IMR-90 (cell line): ENCODE data around the gene TBX4. TPM values are rescaled to one million over a fixed set of nuclear protein-coding genes. Genes with fewer than 3 reads are reported as not detected.

Source experiments
- ATAC-seq: fragments of 200-7000 bp; cut with Tn5 transposase; 2 replicates; pipeline ENCODE4 v1.9.1; 2020; ENCODE audit warnings: low read depth, mild to moderate bottlenecking, moderate library complexity
- BruUV-seq: library from RNA; stranded (reverse); fragments of 400-500 nt; replicated peaks from 2 replicates; lab custom pipeline; 2021; lab: Mats Ljungman, UMichigan
- CTCF ChIA-PET: fragments of 300-600 bp; formaldehyde crosslinking; extraction: SDS; loops from one replicate; lab custom pipeline; 2021; ENCODE audit warnings: antibody characterized with exemption; lab: Yijun Ruan, JAX
- POLR2A ChIA-PET: fragments of 300-600 bp; sonication (Branson Sonifier 250); formaldehyde crosslinking; loops from one replicate; lab custom pipeline; 2022; ENCODE audit warnings: antibody characterized with exemption; ENCODE audit not compliant: unreplicated experiment; lab: Charles Lee
- DNase-seq: peaks from one replicate; pipeline ENCODE4 v3.0.0; 2013
- H2AFZ ChIP-seq: replicated peaks from 2 replicates; pipeline ENCODE3; 2013; ENCODE audit warnings: low read length, mild to moderate bottlenecking; ENCODE audit not compliant: poor library complexity
- H2AK5ac ChIP-seq: 2 replicates; pipeline ENCODE4 v1.6.1; 2013; ENCODE audit warnings: low read depth, low read length, inconsistent platforms
- H2AK9ac ChIP-seq: replicated peaks from 2 replicates; pipeline ENCODE3; 2013; ENCODE audit warnings: mild to moderate bottlenecking, low read depth, low read length, moderate library complexity; ENCODE audit not compliant: poor library complexity
- H2BK120ac ChIP-seq: 2 replicates; pipeline ENCODE4 v1.6.1; 2013; ENCODE audit warnings: low read depth, low read length, inconsistent platforms
- H2BK15ac ChIP-seq: 3 replicates; pipeline ENCODE4 v1.6.1; 2013; ENCODE audit warnings: low read depth, low read length, inconsistent platforms
- H2BK20ac ChIP-seq: 2 replicates; pipeline ENCODE4 v1.6.1; 2013; ENCODE audit warnings: low read depth, mild to moderate bottlenecking, inconsistent platforms, low read length, moderate library complexity
- H2BK5ac ChIP-seq: 2 replicates; pipeline ENCODE4 v1.6.1; 2013; ENCODE audit warnings: mild to moderate bottlenecking, low read depth, low read length, inconsistent platforms; ENCODE audit not compliant: poor library complexity, severe bottlenecking
- H3K14ac ChIP-seq: replicated peaks from 2 replicates; pipeline ENCODE4 v1.6.1; 2013; ENCODE audit warnings: low read depth, low read length, inconsistent platforms
- H3K18ac ChIP-seq: 2 replicates; pipeline ENCODE4 v1.6.1; 2013; ENCODE audit warnings: low read depth, low read length, control low read depth
- H3K23ac ChIP-seq: 2 replicates; pipeline ENCODE4 v1.6.1; 2013; ENCODE audit warnings: low read depth, low read length, inconsistent platforms
- H3K27ac ChIP-seq: 2 replicates; pipeline ENCODE4 v1.5.1; 2013; ENCODE audit warnings: mild to moderate bottlenecking, control low read depth, low read length; ENCODE audit not compliant: insufficient read depth
- H3K27me3 ChIP-seq: 2 replicates; pipeline ENCODE4 v1.6.1; 2013; ENCODE audit warnings: low read length; ENCODE audit not compliant: control insufficient read depth, insufficient read depth
- H3K36me3 ChIP-seq: 2 replicates; pipeline ENCODE4 v1.6.1; 2013; ENCODE audit warnings: low read length, mixed read lengths; ENCODE audit not compliant: control insufficient read depth, insufficient read depth
- H3K4ac ChIP-seq: 2 replicates; pipeline ENCODE4 v1.6.1; 2013; ENCODE audit warnings: low read depth, low read length, inconsistent platforms
- H3K4me1 ChIP-seq: 2 replicates; pipeline ENCODE4 v1.6.1; 2013; ENCODE audit warnings: low read length, mixed read lengths; ENCODE audit not compliant: control insufficient read depth, insufficient read depth
- H3K4me2 ChIP-seq: 2 replicates; pipeline ENCODE4 v1.6.1; 2013; ENCODE audit warnings: low read depth, mild to moderate bottlenecking, control low read depth, low read length, moderate library complexity
- H3K4me3 ChIP-seq: 2 replicates; pipeline ENCODE4 v1.5.1; 2013; ENCODE audit warnings: low read depth, mild to moderate bottlenecking, control low read depth, low read length, moderate library complexity; ENCODE audit not compliant: insufficient read depth
- H3K56ac ChIP-seq: 2 replicates; pipeline ENCODE4 v1.6.1; 2013; ENCODE audit warnings: low read length, inconsistent platforms; ENCODE audit not compliant: insufficient read depth; ENCODE audit errors: extremely low read depth
- H3K79me1 ChIP-seq, 2 experiments: 2 replicates each; pipeline ENCODE4 v1.6.1; 2013; ENCODE audit warnings: low read length in 2 of 2, inconsistent platforms in 1 of 2, low read depth in 1 of 2
- H3K9ac ChIP-seq: 2 replicates; pipeline ENCODE4 v1.6.1; 2013; ENCODE audit warnings: low read depth, low read length, control low read depth
- H3K9me1 ChIP-seq: 2 replicates; pipeline ENCODE4 v1.6.1; 2013; ENCODE audit warnings: low read length, inconsistent platforms; ENCODE audit not compliant: insufficient read depth
- H3K9me3 ChIP-seq: 2 replicates; pipeline ENCODE4 v1.6.1; 2013; ENCODE audit warnings: low read length; ENCODE audit not compliant: control insufficient read depth, insufficient read depth
- H4K20me1 ChIP-seq: 2 replicates; pipeline ENCODE4 v1.6.1; 2013; ENCODE audit warnings: low read length, inconsistent platforms; ENCODE audit not compliant: insufficient read depth
- H4K5ac ChIP-seq: 2 replicates; pipeline ENCODE4 v1.6.1; 2013; ENCODE audit warnings: mild to moderate bottlenecking, low read depth, low read length, control low read depth
- H4K8ac ChIP-seq, 2 experiments: 2 replicates each; pipeline ENCODE4 v1.6.1; 2013; ENCODE audit warnings: low read depth in 2 of 2, low read length in 2 of 2, control low read depth in 1 of 2, inconsistent platforms in 1 of 2
- H4K91ac ChIP-seq: 2 replicates; pipeline ENCODE4 v1.6.1; 2013; ENCODE audit warnings: low read depth, low read length, inconsistent platforms; ENCODE audit not compliant: insufficient read depth
- BHLHE40 ChIP-seq: fragments of 150-350 bp; IDR thresholded peaks from 2 replicates; pipeline ENCODE4 v1.6.1; 2016; ENCODE audit warnings: mild to moderate bottlenecking, low read depth, low read length
- CEBPB ChIP-seq: IDR thresholded peaks from 2 replicates; pipeline ENCODE4 v1.6.1; 2012; ENCODE audit warnings: low read depth, low read length, improper control_type of control experiment
- MAZ ChIP-seq: IDR thresholded peaks from 2 replicates; pipeline ENCODE4 v1.6.1; 2012; ENCODE audit warnings: low read depth, mild to moderate bottlenecking, low read length, improper control_type of control experiment, moderate library complexity, borderline replicate concordance
- MXI1 ChIP-seq: IDR thresholded peaks from 2 replicates; pipeline ENCODE4 v1.6.1; 2012; ENCODE audit warnings: low read depth, mild to moderate bottlenecking, low read length, moderate library complexity, borderline replicate concordance
- POLR2A ChIP-seq: IDR thresholded peaks from 2 replicates; pipeline ENCODE4 v1.6.1; 2012; ENCODE audit warnings: mild to moderate bottlenecking, low read depth, low read length
- RAD21 ChIP-seq: IDR thresholded peaks from 2 replicates; pipeline ENCODE4 v1.6.1; 2012; ENCODE audit warnings: low read length, improper control_type of control experiment
- SMC3 ChIP-seq: fragments of 150-350 bp; IDR thresholded peaks from 2 replicates; pipeline ENCODE4 v1.6.1; 2016; ENCODE audit warnings: low read depth, mild to moderate bottlenecking, antibody characterized with exemption, low read length, moderate library complexity
- WGBS, 2 experiments: methylation state at CpG; one replicate each; pipeline versions ENCODE4 v1.1.5 to v1.1.7; 2013; ENCODE audit warnings: missing lambda C conversion rate in 2 of 2; ENCODE audit not compliant: insufficient read length in 1 of 2; ENCODE audit errors: extremely low coverage in 2 of 2; 5-methylcytosine and 5-hydroxymethylcytosine counted together
- dilution Hi-C: fragments of 300-500 bp; cut with HindIII; formaldehyde crosslinking; loops from one replicate; pipeline ENCODE4 v1.14.3; 2018; ENCODE audit warnings: low sequenced_read_pairs; ENCODE audit not compliant: unreplicated experiment
- in situ Hi-C: fragments of 300-500 bp; cut with MboI; formaldehyde crosslinking; loops from 3 replicates; pipeline ENCODE4 v1.14.3; 2019; ENCODE audit warnings: low sequenced_read_pairs, inconsistent platforms, mixed read lengths
- intact Hi-C: fragments of 100-400 bp; cut with micrococcal nuclease; formaldehyde crosslinking; loops from 2 replicates; pipeline ENCODE4 v1.10.0; 2022
- polyA plus RNA-seq, 3 experiments: library from polyadenylated mRNA; depleted of rRNA; stranded (reverse); fragments of >200 nt; gene quantifications; 2 replicates each; pipeline ENCODE4 v1.2.3, GENCODE V29; 2012; ENCODE audit warnings: low replicate concordance in 1 of 3
- total RNA-seq: library from RNA; depleted of rRNA; stranded (reverse); fragments of >200 nt; gene quantifications from 2 replicates; pipeline ENCODE4 v1.2.3, GENCODE V29; 2012
- TF ChIP-seq, protein P1 (sequence below): conservative IDR thresholded peaks from 2 replicates; pipeline ENCODE4 v1.5.1; 2012; ENCODE audit warnings: mild to moderate bottlenecking, low read depth, low read length, improper control_type of control experiment

TBX4 gene
- total and polyA plus RNA-seq, 2 of the 4 experiments (the other 2 are of a cell fraction), result 0.05 TPM; not detected in 1

DNA sequence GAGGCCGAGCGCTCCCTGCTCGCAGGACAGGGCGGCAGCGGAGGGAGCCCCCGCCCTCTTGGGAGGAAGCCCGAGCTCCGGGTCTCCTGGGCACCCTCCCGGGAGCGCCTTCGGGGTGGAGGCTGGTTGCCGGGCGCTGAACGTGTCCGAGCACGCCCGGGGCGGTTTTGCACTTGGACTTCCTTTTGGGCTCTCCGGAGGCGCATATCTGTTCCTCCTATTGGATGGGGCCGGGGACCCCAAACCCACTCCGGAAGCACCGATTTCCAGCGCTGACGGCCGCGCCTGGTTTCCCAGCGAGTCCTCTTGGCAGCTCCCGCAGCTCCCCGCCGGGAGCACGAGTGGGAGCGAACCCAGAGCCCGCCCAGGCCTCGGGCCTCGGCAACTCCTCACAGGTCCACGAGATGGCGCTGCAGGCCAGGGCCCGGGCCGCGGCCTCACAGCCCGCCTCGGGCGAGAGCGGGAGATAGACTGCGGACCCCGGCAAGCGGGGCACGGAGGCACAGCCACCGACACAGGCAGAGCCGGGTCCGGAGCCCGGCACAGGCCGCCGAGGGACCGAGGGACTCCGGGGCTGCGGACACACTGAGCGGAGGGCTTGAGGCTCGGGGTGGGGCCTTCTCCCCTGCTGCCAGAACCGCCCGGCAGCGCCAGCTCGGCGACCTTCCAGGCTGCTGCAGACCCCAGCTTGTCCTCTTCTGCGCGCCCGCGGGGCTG is 39.9 kb upstream of the TBX4 start:
- ATAC-seq, result peak; percentile 44
- peak; percentile 44; the same call in 1 of the 2 replicates for TF ChIP-seq MXI1
- TF ChIP-seq RAD21, result peak; percentile 98
- peak; percentile 63 for TF ChIP-seq POLR2A
- TF ChIP-seq CEBPB, result no peak
- peak; percentile 83 for TF ChIP-seq SMC3
- no peak for TF ChIP-seq MAZ
- TF ChIP-seq, protein P1, sequence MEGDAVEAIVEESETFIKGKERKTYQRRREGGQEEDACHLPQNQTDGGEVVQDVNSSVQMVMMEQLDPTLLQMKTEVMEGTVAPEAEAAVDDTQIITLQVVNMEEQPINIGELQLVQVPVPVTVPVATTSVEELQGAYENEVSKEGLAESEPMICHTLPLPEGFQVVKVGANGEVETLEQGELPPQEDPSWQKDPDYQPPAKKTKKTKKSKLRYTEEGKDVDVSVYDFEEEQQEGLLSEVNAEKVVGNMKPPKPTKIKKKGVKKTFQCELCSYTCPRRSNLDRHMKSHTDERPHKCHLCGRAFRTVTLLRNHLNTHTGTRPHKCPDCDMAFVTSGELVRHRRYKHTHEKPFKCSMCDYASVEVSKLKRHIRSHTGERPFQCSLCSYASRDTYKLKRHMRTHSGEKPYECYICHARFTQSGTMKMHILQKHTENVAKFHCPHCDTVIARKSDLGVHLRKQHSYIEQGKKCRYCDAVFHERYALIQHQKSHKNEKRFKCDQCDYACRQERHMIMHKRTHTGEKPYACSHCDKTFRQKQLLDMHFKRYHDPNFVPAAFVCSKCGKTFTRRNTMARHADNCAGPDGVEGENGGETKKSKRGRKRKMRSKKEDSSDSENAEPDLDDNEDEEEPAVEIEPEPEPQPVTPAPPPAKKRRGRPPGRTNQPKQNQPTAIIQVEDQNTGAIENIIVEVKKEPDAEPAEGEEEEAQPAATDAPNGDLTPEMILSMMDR, result peak; percentile 98
- TF ChIP-seq BHLHE40, result peak; percentile 33; the same call in 1 of the 2 replicates
- Histone ChIP-seq H3K4me2 (peak overlapping the region; percentile 80), H3K56ac (peak overlapping the region; percentile 62), H3K27ac (peak overlapping the region; percentile 91), H2BK120ac (peak overlapping the region; percentile 88), H4K5ac (peak overlapping the region; percentile 62), H3K18ac (peak overlapping the region; percentile 68), H3K9me1 (no peaks in the 10 kb centered on the region; the same call in 1 of the 2 replicates), H4K20me1 (peaks cover 22% of the 10 kb centered on the region), H2AFZ (peak overlapping the region; percentile 98), H4K91ac (peak overlapping the region; percentile 70), H2BK15ac (peak overlapping the region; percentile 34; the same call in 1 of the 3 replicates), H3K23ac (peak overlapping the region; percentile 88), H2BK20ac (no peak overlapping the region), H3K14ac (peak overlapping the region; percentile 64), H3K79me1 (peaks cover 9 to 46% of the 10 kb centered on the region in 2 experiments; a peak in 3 of 4 replicates), H3K4me1 (peaks cover 40% of the 10 kb centered on the region), H3K9me3 (no peaks in the 10 kb centered on the region), H2AK9ac (peak overlapping the region; percentile 94), H2BK5ac (peak overlapping the region; percentile 94), H4K8ac (peak overlapping the region; percentile 84 to 95), H3K4me3 (peak overlapping the region; percentile 66), H3K36me3 (peaks cover 18% of the 10 kb centered on the region), H3K9ac (peak overlapping the region; percentile 81), H2AK5ac (peak overlapping the region; percentile 95; the same call in 1 of the 2 replicates), H3K27me3 (no peaks in the 10 kb centered on the region), H3K4ac (peak overlapping the region; percentile 99)
- intact Hi-C loops (loop anchor here (1.0 to 5.0 kb wide), 3 partner anchors 139 to 655 kb away; partner anchors contain the start of gene MED13), dilution Hi-C loops (no loop called here), in situ Hi-C loops (no loop called here)
- CTCF ChIA-PET, result interaction anchor here (0.6 to 1.2 kb wide), 16 partner anchors 9 to 422 kb away, joined by 3 to 8 read pairs (median 3); partner anchors contain the start of gene TBX2
- DNase-seq, result peak; percentile 75
- 1% methylated on average over 40 of the region's 69 CpGs; no CpG with 5 or more reads in 1 of the 2 experiments for WGBS, 2 experiments
- POLR2A ChIA-PET, result interaction anchor here (0.6 to 1.7 kb wide), 6 partner anchors 11 to 692 kb away, joined by 3 to 8 read pairs (median 4); partner anchors contain the start of gene TBX2
- no TSS peak for BruUV-seq
